CD8-positive, alpha-beta memory T cell (primary cell): ENCODE data around the gene FCSK. TPM values are rescaled to one million over a fixed set of nuclear protein-coding genes. Genes with fewer than 3 reads are reported as not detected.

Source experiments
- CTCF ChIA-PET: fragments of 350-600 bp; sonication (Branson Sonifier 250); formaldehyde crosslinking; loops from one replicate; lab custom pipeline; 2021; ENCODE audit warnings: antibody characterized with exemption; lab: Charles Lee
- POLR2A ChIA-PET: fragments of 350-600 bp; sonication (Branson Sonifier 250); formaldehyde crosslinking; loops from one replicate; lab custom pipeline; 2021; ENCODE audit warnings: antibody characterized with exemption; lab: Charles Lee
- DNase-seq, 5 donors: peaks; one replicate each; pipeline versions ENCODE4 v3.0.0 to v3.0.0-alpha.2; 2020 to 2022; ENCODE audit warnings: mixed read lengths in 1 of 5
- H3K27ac ChIP-seq: one replicate; pipeline ENCODE4 v1.7.0; 2013; ENCODE audit warnings: low read depth, mild to moderate bottlenecking, low read length, moderate library complexity
- H3K27me3 ChIP-seq: 2 replicates; pipeline ENCODE4 v1.7.0; 2013; ENCODE audit warnings: low read length, mild to moderate bottlenecking; ENCODE audit not compliant: insufficient read depth, poor library complexity, severe bottlenecking
- H3K36me3 ChIP-seq: 2 replicates; pipeline ENCODE4 v1.7.0; 2013; ENCODE audit warnings: mild to moderate bottlenecking, low read length, moderate library complexity; ENCODE audit not compliant: insufficient read depth
- H3K4me1 ChIP-seq: 2 replicates; pipeline ENCODE4 v1.7.0; 2013; ENCODE audit warnings: mild to moderate bottlenecking, low read length, moderate library complexity; ENCODE audit not compliant: insufficient read depth
- H3K4me3 ChIP-seq: 2 replicates; pipeline ENCODE4 v1.7.0; 2013; ENCODE audit warnings: mild to moderate bottlenecking, low read length
- H3K9me3 ChIP-seq: 2 replicates; pipeline ENCODE4 v1.7.0; 2013; ENCODE audit warnings: mild to moderate bottlenecking, low read length
- H3K27ac Mint-ChIP-seq, 8 donors: one replicate each; pipeline ENCODE4 v1.8.0; 2020 to 2021; ENCODE audit warnings: mixed read lengths in 8 of 8, mild to moderate bottlenecking in 6 of 8, inconsistent platforms in 3 of 8, moderate library complexity in 3 of 8
- H3K27me3 Mint-ChIP-seq, 2 donors: one replicate each; pipeline ENCODE4 v1.8.0; 2020 to 2021; ENCODE audit warnings: mixed read lengths in 2 of 2, mild to moderate bottlenecking in 1 of 2, moderate library complexity in 1 of 2
- H3K36me3 Mint-ChIP-seq, 3 donors: one replicate each; pipeline ENCODE4 v1.8.0; 2020 to 2021; ENCODE audit warnings: mixed read lengths in 3 of 3, inconsistent platforms in 1 of 3, mild to moderate bottlenecking in 1 of 3
- H3K4me1 Mint-ChIP-seq, 3 donors: one replicate each; pipeline ENCODE4 v1.8.0; 2020 to 2021; ENCODE audit warnings: mixed read lengths in 3 of 3, inconsistent platforms in 1 of 3, mild to moderate bottlenecking in 1 of 3
- H3K4me3 Mint-ChIP-seq, 7 donors: one replicate each; pipeline ENCODE4 v1.8.0; 2020 to 2021; ENCODE audit warnings: mixed read lengths in 7 of 7, mild to moderate bottlenecking in 6 of 7, moderate library complexity in 4 of 7, inconsistent platforms in 2 of 7
- H3K9me3 Mint-ChIP-seq, 5 donors: one replicate each; pipeline ENCODE4 v1.8.0; 2020 to 2022; ENCODE audit warnings: mixed read lengths in 5 of 5, mild to moderate bottlenecking in 3 of 5, moderate library complexity in 2 of 5, inconsistent platforms in 1 of 5
- polyA plus RNA-seq: library from polyadenylated mRNA; unstranded; fragments of 300-500 nt; fragmentation: Illumina TruSeq; gene quantifications from one replicate; pipeline ENCODE4 v1.2.3, GENCODE V29; 2021
- total RNA-seq, 2 experiments: library from RNA; stranded (reverse); gene quantifications; one replicate each; pipeline ENCODE4 v1.2.3, GENCODE V29; 2021

The FCSK gene
- total and polyA plus RNA-seq, 3 experiments from 2014 or later, result 7.8 to 16.9 (median 15.1) TPM

DNA sequence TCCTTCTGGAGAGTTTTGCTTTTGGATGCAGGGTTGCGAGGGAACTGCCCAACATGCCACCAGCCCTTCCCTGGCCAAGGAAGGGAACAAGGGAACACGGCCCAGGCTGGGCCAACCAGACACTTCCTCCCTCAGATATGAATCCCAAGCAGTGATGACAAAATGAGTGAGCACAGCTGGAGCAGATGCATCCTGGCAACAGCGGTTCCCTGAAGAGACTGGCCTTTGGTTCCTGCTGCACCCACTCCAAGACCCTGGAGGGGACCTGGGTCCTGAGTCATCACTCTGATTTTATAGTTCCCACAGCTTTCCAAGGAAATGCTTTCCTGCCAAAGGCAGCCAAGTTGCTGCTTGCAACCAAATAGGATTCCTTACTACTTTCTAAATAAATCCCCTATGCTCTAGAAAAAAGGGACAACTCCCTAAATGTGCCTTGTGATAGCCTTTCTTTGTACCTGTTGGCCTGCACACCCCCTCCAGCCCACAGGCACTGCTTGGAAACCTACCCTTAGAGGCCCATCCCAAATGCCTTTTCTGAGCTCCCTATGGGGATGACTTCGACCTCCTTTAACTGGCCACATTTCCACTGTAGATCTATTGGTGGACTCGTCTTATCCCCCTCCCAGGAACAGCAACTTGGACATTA lies 20.8 kb upstream of the FCSK start:
- peaks cover 3% of the 10 kb centered on the region for H3K36me3 ChIP-seq
- no peak for DNase-seq
- Mint-ChIP-seq H3K4me1 (peaks cover 46 to 84% (median 75%) of the 10 kb centered on the region in 3 donors), H3K27ac (peak overlapping the region in 5 of 8 donors; percentile 25 to 73 (median 48)), H3K4me3 (peak overlapping the region in 1 of 7 donors; percentile 65), H3K27me3 (no peaks in the 10 kb centered on the region), H3K36me3 (peaks cover 0 to 20% (median 0%) of the 10 kb centered on the region in 3 donors), H3K9me3 (no peaks in the 10 kb centered on the region)
- ChIA-PET CTCF (no interaction called here), POLR2A (interaction anchor here (0.6 kb wide), 1 partner anchor 83 kb away, joined by 4 read pairs; no protein-coding TSS in a partner anchor)
- H3K9me3 ChIP-seq, result no peaks in the 10 kb centered on the region
- H3K27ac ChIP-seq, result peak overlapping the region; percentile 62
- no peak overlapping the region for H3K4me3 ChIP-seq
- H3K27me3 ChIP-seq, result no peaks in the 10 kb centered on the region
- peaks cover 65% of the 10 kb centered on the region for H3K4me1 ChIP-seq

DNA sequence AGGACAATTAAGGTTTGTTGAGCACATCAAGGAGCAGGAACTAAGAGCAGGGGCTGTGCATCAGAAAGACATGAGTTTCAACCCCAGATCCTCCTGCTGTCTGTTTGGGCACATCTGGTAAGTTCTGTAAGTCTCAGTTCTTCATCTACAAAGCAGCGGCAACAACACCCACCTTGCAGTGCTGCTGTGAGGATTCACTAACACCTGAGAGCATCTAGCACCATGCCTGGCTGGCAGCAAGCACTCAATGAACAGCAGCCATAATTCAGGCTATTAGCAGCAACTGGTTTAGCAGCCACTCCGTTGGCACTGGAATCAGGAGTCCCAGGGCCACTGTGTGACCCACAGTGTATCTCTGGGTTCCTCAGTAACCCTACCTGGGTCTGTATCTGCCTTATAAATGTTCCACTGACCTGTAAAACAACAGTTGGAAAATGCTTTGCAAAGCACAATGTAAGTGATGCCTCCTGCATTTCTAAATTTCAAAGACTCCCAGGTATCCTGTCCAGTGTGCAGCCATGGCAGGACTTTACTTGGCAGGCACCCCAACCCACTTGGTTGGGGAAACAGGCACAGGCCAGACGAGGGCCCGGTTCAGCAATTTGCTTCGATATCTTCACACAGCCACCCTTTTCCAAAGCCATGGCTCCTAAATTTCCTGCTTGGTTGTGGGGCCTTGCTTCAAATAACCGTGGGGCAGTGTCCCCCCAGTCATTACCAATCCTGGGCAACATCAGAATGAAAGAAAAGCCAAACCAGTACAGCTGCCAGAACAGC lies 19.7 kb upstream of the FCSK start:
- Histone ChIP-seq H3K4me1 (peaks cover 61% of the 10 kb centered on the region), H3K36me3 (peaks cover 3% of the 10 kb centered on the region), H3K27me3 (no peaks in the 10 kb centered on the region), H3K27ac (peak overlapping the region; percentile 2), H3K4me3 (no peak overlapping the region), H3K9me3 (no peaks in the 10 kb centered on the region)
- Mint-ChIP-seq H3K4me1 (peaks cover 45 to 84% (median 72%) of the 10 kb centered on the region in 3 donors), H3K27me3 (no peaks in the 10 kb centered on the region), H3K9me3 (no peaks in the 10 kb centered on the region), H3K27ac (peak overlapping the region in 2 of 8 donors; percentile 22 to 39), H3K36me3 (peaks cover 0 to 22% (median 0%) of the 10 kb centered on the region in 3 donors), H3K4me3 (peak overlapping the region in 1 of 7 donors; percentile 44)
- CTCF ChIA-PET, result no interaction called here
- POLR2A ChIA-PET, result no interaction called here
- no peak for DNase-seq

DNA sequence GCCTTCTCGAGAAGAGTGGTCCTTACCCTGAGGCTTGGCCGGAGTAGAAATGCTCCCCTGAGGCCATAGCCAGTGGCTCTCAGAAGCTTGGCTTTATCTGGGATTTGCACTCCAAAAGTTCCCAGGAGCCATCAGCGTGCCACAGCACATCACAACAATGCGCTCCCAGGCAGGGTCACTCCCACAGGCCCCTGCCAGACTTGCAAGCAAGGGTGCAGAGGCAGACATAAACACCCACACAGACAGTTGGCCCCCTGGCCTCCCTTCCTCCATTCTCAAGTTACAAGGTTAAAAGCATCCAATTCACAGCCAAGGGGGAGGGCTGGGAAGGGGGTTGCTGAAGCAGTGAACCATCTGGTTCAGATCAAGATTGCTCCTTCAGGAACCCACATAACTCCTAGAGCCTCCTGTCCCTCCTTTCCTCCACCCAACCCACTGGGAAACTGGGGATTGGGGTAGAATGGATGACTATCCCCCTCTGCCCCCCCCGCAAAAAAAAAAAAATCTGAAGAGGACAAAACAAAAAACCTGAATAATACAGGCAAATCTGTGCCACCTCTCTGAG lies 17.3 kb upstream of the FCSK start:
- peaks cover 49% of the 10 kb centered on the region for H3K4me1 ChIP-seq
- Mint-ChIP-seq H3K4me1 (peaks cover 33 to 67% (median 54%) of the 10 kb centered on the region in 3 donors), H3K9me3 (no peaks in the 10 kb centered on the region), H3K27me3 (no peaks in the 10 kb centered on the region), H3K4me3 (peak overlapping the region; percentile 89 to 95 (median 94)), H3K27ac (peak overlapping the region; percentile 56 to 94 (median 80)), H3K36me3 (peaks cover 0 to 22% (median 0%) of the 10 kb centered on the region in 3 donors)
- H3K9me3 ChIP-seq, result no peaks in the 10 kb centered on the region
- H3K4me3 ChIP-seq, result peak overlapping the region; percentile 74
- H3K36me3 ChIP-seq, result peaks cover 3% of the 10 kb centered on the region
- no peak for DNase-seq
- peak overlapping the region; percentile 67 for H3K27ac ChIP-seq
- POLR2A ChIA-PET, result interaction anchor here (0.5 to 3.2 kb wide), 3 partner anchors 17 to 56 kb away, joined by 4 to 19 read pairs (median 7); no protein-coding TSS in a partner anchor
- CTCF ChIA-PET, result interaction anchor here (1.2 to 2.0 kb wide), 3 partner anchors 17 to 67 kb away, joined by 3 to 6 read pairs (median 4); no protein-coding TSS in a partner anchor
- H3K27me3 ChIP-seq, result no peaks in the 10 kb centered on the region

DNA sequence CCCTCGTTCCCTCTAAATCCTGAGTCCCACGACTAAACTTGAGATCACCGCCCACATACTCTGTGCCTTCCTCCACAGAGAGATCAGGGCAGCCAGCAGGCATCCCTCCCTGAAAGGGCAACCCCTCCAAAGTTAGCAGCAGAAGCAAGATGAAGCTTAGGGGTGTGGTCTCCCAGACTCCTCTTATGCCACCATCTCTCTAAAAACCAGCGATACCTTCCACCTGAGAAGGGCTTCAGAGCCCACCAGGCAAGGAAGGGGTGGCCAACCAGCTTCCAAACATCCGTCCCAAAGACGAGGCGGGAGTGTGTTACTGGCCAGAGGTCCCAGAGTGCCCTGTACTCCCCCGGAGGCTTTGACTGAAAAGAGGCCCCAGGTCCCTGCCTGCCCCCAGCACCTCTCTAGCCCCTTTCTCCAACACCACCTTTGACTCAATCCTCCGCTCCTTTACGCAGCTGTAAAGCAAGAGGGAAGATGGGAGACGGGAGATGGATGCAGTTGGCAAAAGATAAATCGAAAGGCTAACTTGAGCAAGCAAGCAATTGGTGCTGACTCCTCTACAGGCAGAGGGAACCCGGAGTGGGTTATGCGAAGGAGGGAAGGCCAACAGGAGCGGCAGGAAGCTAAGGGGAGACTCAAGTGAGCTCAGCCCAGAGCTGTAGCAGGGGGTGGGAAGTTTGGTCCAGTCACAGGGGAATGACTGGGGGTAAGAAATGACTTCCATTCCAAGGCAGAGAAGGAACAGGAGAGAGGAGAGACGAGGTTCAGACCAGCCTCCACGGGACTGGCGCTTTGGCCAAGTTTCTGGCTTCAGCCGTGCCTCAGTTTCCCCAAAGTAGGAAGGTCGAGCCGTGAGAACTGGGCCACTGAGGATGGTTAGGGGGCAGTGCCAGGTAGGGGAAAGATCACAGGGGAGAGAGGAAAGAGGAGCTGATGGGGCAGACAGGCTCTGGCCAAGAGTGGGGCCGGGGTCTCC lies 16.5 kb upstream of the FCSK start:
- H3K27me3 ChIP-seq, result no peaks in the 10 kb centered on the region
- Mint-ChIP-seq H3K4me1 (peaks cover 33 to 59% (median 46%) of the 10 kb centered on the region in 3 donors), H3K9me3 (no peaks in the 10 kb centered on the region), H3K36me3 (peaks cover 0 to 22% (median 0%) of the 10 kb centered on the region in 3 donors), H3K27ac (peak overlapping the region; percentile 72 to 97 (median 91)), H3K27me3 (no peaks in the 10 kb centered on the region), H3K4me3 (peak overlapping the region; percentile 89 to 95 (median 94))
- H3K4me1 ChIP-seq, result peaks cover 43% of the 10 kb centered on the region
- H3K36me3 ChIP-seq, result peaks cover 3% of the 10 kb centered on the region
- CTCF ChIA-PET, result interaction anchor here (1.1 to 2.0 kb wide), 7 partner anchors 16 to 91 kb away, joined by 3 to 6 read pairs (median 3); partner anchors contain the start of gene DDX19A
- peak overlapping the region; percentile 67 for H3K27ac ChIP-seq
- H3K9me3 ChIP-seq, result no peaks in the 10 kb centered on the region
- peak overlapping the region; percentile 74 for H3K4me3 ChIP-seq
- no peak for DNase-seq
- POLR2A ChIA-PET, result interaction anchor here (0.5 to 3.2 kb wide), 4 partner anchors 16 to 91 kb away, joined by 4 to 19 read pairs (median 6); partner anchors contain the start of gene DDX19A

DNA sequence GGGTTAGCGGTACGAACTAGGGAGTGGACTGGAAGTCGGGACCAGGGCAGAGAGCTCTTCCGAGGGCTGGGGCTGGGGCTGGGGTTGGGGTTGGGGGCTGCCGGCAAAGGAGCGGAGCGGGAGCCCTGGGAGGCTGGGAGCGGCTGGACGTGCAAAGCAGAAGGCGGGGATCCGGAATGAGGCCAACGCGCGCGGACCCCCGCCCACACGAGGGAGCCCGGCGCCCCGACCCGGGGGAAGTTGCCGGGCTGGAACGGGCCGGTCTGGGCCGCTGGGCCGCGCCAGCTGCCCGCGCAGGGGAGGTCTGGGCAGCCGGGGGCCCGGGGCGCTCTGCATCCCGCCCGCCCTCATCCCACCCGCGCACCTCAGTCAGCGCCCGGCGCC lies 15.8 kb upstream of the FCSK start:
- Mint-ChIP-seq H3K4me3 (peak overlapping the region; percentile 89 to 95 (median 94)), H3K4me1 (peaks cover 30 to 52% (median 41%) of the 10 kb centered on the region in 3 donors), H3K27me3 (no peaks in the 10 kb centered on the region), H3K27ac (peak overlapping the region; percentile 72 to 97 (median 88)), H3K9me3 (no peaks in the 10 kb centered on the region), H3K36me3 (peaks cover 0 to 20% (median 0%) of the 10 kb centered on the region in 3 donors)
- ChIA-PET CTCF (interaction anchor here (1.1 to 2.0 kb wide), 7 partner anchors 15 to 92 kb away, joined by 3 to 6 read pairs (median 3); partner anchors contain the start of gene DDX19A), POLR2A (interaction anchor here (0.6 to 3.2 kb wide), 5 partner anchors 18 to 92 kb away, joined by 4 to 19 read pairs (median 6); partner anchors contain the start of gene DDX19A)
- no peaks in the 10 kb centered on the region for H3K9me3 ChIP-seq
- H3K27ac ChIP-seq, result peak overlapping the region; percentile 67
- H3K27me3 ChIP-seq, result no peaks in the 10 kb centered on the region
- H3K4me1 ChIP-seq, result peaks cover 38% of the 10 kb centered on the region
- peaks cover 3% of the 10 kb centered on the region for H3K36me3 ChIP-seq
- H3K4me3 ChIP-seq, result peak overlapping the region; percentile 74
- DNase-seq, result no peak

DNA sequence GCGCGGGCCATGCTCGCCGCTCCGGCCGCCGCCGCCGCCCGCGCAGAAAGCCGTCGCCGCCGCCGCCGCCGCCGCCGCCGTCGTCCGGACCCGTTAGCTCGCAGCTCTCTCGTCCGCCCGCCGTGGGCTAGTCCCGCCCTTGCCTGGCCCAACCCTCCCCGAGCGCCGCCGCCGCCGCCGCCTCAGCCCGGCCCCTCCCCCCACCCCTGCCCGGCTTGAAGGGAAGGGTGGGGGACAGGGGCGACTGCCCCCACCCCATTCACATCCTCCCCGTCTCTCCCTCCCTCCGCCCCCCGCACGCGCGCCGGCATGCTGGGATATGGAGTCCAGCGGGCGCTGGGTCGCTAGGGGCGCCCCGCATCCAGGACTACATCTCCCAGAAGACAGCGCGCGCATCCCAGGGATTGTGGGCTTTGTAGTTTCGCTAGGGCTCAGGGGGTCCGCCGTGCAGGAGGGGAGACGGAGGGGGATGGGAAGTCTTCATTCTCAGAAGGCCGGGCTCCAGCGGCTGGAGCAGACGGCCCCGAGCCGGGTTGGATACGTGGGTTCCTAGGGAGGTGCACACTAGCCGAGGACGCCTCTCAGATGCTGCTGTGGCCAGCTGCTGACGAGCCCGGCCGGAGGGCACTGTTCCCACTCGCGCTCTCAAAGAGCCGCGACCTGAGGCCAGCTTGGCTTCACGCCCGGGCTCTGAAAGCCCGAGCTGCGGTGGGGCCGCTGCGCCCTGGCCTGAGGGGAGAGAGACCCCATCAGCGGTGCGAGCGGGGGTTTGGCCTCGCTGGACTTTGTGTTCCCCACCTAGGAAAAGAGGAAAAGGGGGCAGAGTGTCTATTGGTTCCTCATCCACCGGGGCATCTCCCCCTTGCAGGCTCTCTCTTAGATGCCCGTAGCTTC lies 15.2 kb upstream of the FCSK start, which contains the start of gene ST3GAL2:
TSS of gene ST3GAL2 (minus strand) at position 132 of the 894 bp plus-strand sequence. CDS start 40,570 bp downstream, outside the sequence.
- Mint-ChIP-seq H3K4me3 (peak within 1 kb of the TSS; percentile 91 to 97 (median 94)), H3K4me1 (peaks cover 26 to 46% (median 35%) of the 10 kb centered on the region in 3 donors), H3K27ac (peak within 1 kb of the TSS; percentile 72 to 97 (median 92)), H3K36me3 (peaks cover 0 to 16% (median 0%) of the 10 kb centered on the region in 3 donors), H3K9me3 (no peaks in the 10 kb centered on the region), H3K27me3 (no peaks in the 10 kb centered on the region)
- Histone ChIP-seq H3K4me3 (peak within 1 kb of the TSS; percentile 95), H3K4me1 (peaks cover 33% of the 10 kb centered on the region), H3K36me3 (peaks cover 3% of the 10 kb centered on the region), H3K27ac (peak within 1 kb of the TSS; percentile 67), H3K27me3 (no peaks in the 10 kb centered on the region), H3K9me3 (no peaks in the 10 kb centered on the region)
- POLR2A ChIA-PET, result interaction anchor here (0.6 to 3.2 kb wide), 4 partner anchors 58 to 93 kb away, joined by 4 to 19 read pairs (median 6); partner anchors contain the start of gene DDX19A
- CTCF ChIA-PET, result interaction anchor here (0.6 to 2.0 kb wide), 8 partner anchors 10 to 92 kb away, joined by 3 to 6 read pairs (median 4); partner anchors contain the start of gene DDX19A
- peak; percentile 88 to 96 (median 89) for DNase-seq
